ENCODE data around the gene BMP6. TPM values are rescaled to one million over a fixed set of nuclear protein-coding genes. Genes with fewer than 3 reads are reported as not detected.

Gene BMP6
- total and polyA plus RNA-seq, 2 experiments from 2014 or later = 0.84 to 2.8 TPM

DNA sequence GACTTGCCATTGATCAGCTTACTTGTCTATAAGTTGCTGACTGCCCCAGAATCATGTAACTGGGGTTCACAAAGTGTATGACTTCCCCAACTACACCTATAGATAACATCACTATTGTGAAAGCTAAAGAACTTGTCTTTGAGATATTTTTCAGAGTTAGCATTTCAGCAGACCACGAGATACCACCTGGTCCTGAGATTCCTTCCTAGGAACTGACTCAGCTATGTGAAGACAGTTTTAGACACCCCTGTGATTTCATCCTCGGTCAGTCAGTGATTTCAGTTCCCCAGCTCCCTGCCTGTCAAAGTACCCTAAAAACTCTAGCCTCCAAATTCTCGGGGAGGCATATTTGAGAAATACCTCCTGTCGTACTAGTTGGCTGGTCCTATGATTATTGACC lies 122.3 kb downstream of the BMP6 start:
- no peak overlapping the region for H3K4me3 ChIP-seq
- H3K27ac Mint-ChIP-seq = no peak overlapping the region

More for the DNA sequence above, 122.3 kb downstream of the BMP6 start:
- H3K79me2 ChIP-seq (replicated peaks; ENCODE audit: insufficient read depth) = no peaks in the 10 kb centered on the region
- H4K20me1 ChIP-seq (replicated peaks; ENCODE audit: insufficient read depth) = no peaks in the 10 kb centered on the region
- Mint-ChIP-seq H3K9me3 (peaks cover 29% of the 10 kb centered on the region), H3K27me3 (ENCODE audit: insufficient read depth, low read depth, poor library complexity) (peaks cover 1% of the 10 kb centered on the region), H3K4me3 (no peak overlapping the region), H3K36me3 (ENCODE audit: low read depth) (peaks cover 17% of the 10 kb centered on the region; the same call in 2 of the 3 replicates), H3K4me1 (peaks cover 12% of the 10 kb centered on the region; the same call in 2 of the 3 replicates)
- no peaks in the 10 kb centered on the region for H3K4me1 ChIP-seq (ENCODE audit: insufficient read depth)
- DNase-seq (ENCODE audit: low spot score) (no peak), ATAC-seq (no peak)
- no peaks in the 10 kb centered on the region for H3F3A ChIP-seq (replicated peaks; ENCODE audit: low read depth)
- TF ChIP-seq CREB1 (CRISPR knock-in tag; IDR thresholded peaks at IDR 0.05; ENCODE audit: low read depth) (no peak), STAT1 (IDR thresholded peaks at IDR 0.05; ENCODE audit: unreplicated experiment) (no peak), EZH2 (IDR thresholded peaks at IDR 0.05; ENCODE audit: low read depth, unreplicated experiment) (no peak), EZH2phosphoT487 (IDR thresholded peaks at IDR 0.05; ENCODE audit: unreplicated experiment) (no peak), ZNF114 (CRISPR knock-in tag; IDR thresholded peaks at IDR 0.05) (no peak), POLR2AphosphoS5 (IDR thresholded peaks at IDR 0.05; ENCODE audit: low read depth) (no peak), ZNF331 (CRISPR knock-in tag; IDR thresholded peaks at IDR 0.05; ENCODE audit: low read depth) (no peak), JUNB (IDR thresholded peaks at IDR 0.05; ENCODE audit: unreplicated experiment) (no peak), NANOG (IDR thresholded peaks at IDR 0.05; ENCODE audit: borderline replicate concordance) (no peak)
- TF ChIP-seq, protein P1, sequence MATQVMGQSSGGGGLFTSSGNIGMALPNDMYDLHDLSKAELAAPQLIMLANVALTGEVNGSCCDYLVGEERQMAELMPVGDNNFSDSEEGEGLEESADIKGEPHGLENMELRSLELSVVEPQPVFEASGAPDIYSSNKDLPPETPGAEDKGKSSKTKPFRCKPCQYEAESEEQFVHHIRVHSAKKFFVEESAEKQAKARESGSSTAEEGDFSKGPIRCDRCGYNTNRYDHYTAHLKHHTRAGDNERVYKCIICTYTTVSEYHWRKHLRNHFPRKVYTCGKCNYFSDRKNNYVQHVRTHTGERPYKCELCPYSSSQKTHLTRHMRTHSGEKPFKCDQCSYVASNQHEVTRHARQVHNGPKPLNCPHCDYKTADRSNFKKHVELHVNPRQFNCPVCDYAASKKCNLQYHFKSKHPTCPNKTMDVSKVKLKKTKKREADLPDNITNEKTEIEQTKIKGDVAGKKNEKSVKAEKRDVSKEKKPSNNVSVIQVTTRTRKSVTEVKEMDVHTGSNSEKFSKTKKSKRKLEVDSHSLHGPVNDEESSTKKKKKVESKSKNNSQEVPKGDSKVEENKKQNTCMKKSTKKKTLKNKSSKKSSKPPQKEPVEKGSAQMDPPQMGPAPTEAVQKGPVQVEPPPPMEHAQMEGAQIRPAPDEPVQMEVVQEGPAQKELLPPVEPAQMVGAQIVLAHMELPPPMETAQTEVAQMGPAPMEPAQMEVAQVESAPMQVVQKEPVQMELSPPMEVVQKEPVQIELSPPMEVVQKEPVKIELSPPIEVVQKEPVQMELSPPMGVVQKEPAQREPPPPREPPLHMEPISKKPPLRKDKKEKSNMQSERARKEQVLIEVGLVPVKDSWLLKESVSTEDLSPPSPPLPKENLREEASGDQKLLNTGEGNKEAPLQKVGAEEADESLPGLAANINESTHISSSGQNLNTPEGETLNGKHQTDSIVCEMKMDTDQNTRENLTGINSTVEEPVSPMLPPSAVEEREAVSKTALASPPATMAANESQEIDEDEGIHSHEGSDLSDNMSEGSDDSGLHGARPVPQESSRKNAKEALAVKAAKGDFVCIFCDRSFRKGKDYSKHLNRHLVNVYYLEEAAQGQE (IDR thresholded peaks at IDR 0.05; ENCODE audit: unreplicated experiment) = no peak
- TF ChIP-seq, protein P2, sequence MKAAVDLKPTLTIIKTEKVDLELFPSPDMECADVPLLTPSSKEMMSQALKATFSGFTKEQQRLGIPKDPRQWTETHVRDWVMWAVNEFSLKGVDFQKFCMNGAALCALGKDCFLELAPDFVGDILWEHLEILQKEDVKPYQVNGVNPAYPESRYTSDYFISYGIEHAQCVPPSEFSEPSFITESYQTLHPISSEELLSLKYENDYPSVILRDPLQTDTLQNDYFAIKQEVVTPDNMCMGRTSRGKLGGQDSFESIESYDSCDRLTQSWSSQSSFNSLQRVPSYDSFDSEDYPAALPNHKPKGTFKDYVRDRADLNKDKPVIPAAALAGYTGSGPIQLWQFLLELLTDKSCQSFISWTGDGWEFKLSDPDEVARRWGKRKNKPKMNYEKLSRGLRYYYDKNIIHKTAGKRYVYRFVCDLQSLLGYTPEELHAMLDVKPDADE (IDR thresholded peaks at IDR 0.05) = no peak
- TF ChIP-seq, protein P3, sequence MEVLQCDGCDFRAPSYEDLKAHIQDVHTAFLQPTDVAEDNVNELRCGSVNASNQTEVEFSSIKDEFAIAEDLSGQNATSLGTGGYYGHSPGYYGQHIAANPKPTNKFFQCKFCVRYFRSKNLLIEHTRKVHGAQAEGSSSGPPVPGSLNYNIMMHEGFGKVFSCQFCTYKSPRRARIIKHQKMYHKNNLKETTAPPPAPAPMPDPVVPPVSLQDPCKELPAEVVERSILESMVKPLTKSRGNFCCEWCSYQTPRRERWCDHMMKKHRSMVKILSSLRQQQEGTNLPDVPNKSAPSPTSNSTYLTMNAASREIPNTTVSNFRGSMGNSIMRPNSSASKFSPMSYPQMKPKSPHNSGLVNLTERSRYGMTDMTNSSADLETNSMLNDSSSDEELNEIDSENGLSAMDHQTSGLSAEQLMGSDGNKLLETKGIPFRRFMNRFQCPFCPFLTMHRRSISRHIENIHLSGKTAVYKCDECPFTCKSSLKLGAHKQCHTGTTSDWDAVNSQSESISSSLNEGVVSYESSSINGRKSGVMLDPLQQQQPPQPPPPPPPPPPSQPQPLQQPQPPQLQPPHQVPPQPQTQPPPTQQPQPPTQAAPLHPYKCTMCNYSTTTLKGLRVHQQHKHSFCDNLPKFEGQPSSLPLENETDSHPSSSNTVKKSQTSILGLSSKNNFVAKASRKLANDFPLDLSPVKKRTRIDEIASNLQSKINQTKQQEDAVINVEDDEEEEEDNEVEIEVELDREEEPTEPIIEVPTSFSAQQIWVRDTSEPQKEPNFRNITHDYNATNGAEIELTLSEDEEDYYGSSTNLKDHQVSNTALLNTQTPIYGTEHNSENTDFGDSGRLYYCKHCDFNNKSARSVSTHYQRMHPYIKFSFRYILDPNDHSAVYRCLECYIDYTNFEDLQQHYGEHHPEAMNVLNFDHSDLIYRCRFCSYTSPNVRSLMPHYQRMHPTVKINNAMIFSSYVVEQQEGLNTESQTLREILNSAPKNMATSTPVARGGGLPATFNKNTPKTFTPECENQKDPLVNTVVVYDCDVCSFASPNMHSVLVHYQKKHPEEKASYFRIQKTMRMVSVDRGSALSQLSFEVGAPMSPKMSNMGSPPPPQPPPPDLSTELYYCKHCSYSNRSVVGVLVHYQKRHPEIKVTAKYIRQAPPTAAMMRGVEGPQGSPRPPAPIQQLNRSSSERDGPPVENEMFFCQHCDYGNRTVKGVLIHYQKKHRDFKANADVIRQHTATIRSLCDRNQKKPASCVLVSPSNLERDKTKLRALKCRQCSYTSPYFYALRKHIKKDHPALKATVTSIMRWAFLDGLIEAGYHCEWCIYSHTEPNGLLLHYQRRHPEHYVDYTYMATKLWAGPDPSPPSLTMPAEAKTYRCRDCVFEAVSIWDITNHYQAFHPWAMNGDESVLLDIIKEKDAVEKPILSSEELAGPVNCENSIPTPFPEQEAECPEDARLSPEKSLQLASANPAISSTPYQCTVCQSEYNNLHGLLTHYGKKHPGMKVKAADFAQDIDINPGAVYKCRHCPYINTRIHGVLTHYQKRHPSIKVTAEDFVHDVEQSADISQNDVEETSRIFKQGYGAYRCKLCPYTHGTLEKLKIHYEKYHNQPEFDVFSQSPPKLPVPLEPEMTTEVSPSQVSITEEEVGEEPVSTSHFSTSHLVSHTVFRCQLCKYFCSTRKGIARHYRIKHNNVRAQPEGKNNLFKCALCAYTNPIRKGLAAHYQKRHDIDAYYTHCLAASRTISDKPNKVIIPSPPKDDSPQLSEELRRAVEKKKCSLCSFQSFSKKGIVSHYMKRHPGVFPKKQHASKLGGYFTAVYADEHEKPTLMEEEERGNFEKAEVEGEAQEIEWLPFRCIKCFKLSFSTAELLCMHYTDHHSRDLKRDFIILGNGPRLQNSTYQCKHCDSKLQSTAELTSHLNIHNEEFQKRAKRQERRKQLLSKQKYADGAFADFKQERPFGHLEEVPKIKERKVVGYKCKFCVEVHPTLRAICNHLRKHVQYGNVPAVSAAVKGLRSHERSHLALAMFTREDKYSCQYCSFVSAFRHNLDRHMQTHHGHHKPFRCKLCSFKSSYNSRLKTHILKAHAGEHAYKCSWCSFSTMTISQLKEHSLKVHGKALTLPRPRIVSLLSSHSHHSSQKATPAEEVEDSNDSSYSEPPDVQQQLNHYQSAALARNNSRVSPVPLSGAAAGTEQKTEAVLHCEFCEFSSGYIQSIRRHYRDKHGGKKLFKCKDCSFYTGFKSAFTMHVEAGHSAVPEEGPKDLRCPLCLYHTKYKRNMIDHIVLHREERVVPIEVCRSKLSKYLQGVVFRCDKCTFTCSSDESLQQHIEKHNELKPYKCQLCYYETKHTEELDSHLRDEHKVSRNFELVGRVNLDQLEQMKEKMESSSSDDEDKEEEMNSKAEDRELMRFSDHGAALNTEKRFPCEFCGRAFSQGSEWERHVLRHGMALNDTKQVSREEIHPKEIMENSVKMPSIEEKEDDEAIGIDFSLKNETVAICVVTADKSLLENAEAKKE (CRISPR knock-in tag; IDR thresholded peaks at IDR 0.05) = no peak
- TF ChIP-seq, protein P4, sequence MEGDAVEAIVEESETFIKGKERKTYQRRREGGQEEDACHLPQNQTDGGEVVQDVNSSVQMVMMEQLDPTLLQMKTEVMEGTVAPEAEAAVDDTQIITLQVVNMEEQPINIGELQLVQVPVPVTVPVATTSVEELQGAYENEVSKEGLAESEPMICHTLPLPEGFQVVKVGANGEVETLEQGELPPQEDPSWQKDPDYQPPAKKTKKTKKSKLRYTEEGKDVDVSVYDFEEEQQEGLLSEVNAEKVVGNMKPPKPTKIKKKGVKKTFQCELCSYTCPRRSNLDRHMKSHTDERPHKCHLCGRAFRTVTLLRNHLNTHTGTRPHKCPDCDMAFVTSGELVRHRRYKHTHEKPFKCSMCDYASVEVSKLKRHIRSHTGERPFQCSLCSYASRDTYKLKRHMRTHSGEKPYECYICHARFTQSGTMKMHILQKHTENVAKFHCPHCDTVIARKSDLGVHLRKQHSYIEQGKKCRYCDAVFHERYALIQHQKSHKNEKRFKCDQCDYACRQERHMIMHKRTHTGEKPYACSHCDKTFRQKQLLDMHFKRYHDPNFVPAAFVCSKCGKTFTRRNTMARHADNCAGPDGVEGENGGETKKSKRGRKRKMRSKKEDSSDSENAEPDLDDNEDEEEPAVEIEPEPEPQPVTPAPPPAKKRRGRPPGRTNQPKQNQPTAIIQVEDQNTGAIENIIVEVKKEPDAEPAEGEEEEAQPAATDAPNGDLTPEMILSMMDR (conservative IDR thresholded peaks at IDR 0.05; ENCODE audit: low read depth in 2 of 2) = no peak
- no peaks in the 10 kb centered on the region for H3K9me2 ChIP-seq (ENCODE audit: insufficient read depth)
- H3K36me3 ChIP-seq (ENCODE audit: insufficient read depth) = no peaks in the 10 kb centered on the region; the same call in 1 of the 2 replicates
- H2AFZ ChIP-seq = no peak overlapping the region
- no peaks in the 10 kb centered on the region for H3K27me3 ChIP-seq (ENCODE audit: insufficient read depth)
- H3K27ac ChIP-seq (ENCODE audit: low read depth) = no peak overlapping the region
- no peak overlapping the region for H3K4me2 ChIP-seq
